COLO668 (cell line): ENCODE measurements around the gene PFN1.

Experiments
- DNase-seq: peaks from one replicate; lab custom pipeline; 2025; ENCODE audit not compliant: unreplicated experiment; lab: John Stamatoyannopoulos, UW

Gene PFN1

GRCh38 chr17:4897198-4897687 is 51.1 kb downstream of the PFN1 start:
- DNase-seq = no peak

- no peak for DNase-seq
Measured at GRCh38 chr17:4896332-4897197, 51.8 kb downstream of the PFN1 start.

- no peak for DNase-seq
Measured at GRCh38 chr17:4895657-4896331, 52.5 kb downstream of the PFN1 start.
